Measurements from ENCODE around the gene EFTUD2. TPM values are rescaled to one million over a fixed set of nuclear protein-coding genes. Genes with fewer than 3 reads are reported as not detected.

Gene EFTUD2
- total and polyA plus RNA-seq, 2 of the 13 experiments (the other 11 are each of a cell fraction or from before 2014, with no cell fraction given): 111 to 137 TPM

GRCh38 chr17:44947461-44948314 lies 48.4 kb upstream of the EFTUD2 start, which contains the start of gene KIF18B (continued):
- 0 out of 2 replicates have a peak, but pooled peaks have one; percentile 74 for TF ChIP-seq ZBTB3 (CRISPR knock-in tag; IDR thresholded peaks at IDR 0.05; ENCODE audit: borderline replicate concordance, low read depth)
- TF ChIP-seq TBX2 (CRISPR knock-in tag; IDR thresholded peaks at IDR 0.05; ENCODE audit: borderline replicate concordance): peak; percentile 64; the same call in 1 of the 2 replicates
- TF ChIP-seq, protein P1, sequence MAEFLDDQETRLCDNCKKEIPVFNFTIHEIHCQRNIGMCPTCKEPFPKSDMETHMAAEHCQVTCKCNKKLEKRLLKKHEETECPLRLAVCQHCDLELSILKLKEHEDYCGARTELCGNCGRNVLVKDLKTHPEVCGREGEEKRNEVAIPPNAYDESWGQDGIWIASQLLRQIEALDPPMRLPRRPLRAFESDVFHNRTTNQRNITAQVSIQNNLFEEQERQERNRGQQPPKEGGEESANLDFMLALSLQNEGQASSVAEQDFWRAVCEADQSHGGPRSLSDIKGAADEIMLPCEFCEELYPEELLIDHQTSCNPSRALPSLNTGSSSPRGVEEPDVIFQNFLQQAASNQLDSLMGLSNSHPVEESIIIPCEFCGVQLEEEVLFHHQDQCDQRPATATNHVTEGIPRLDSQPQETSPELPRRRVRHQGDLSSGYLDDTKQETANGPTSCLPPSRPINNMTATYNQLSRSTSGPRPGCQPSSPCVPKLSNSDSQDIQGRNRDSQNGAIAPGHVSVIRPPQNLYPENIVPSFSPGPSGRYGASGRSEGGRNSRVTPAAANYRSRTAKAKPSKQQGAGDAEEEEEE (CRISPR knock-in tag; IDR thresholded peaks at IDR 0.05; ENCODE audit: borderline replicate concordance): no peak
- peak; percentile 76 for TF ChIP-seq FOXJ3 (CRISPR knock-in tag; IDR thresholded peaks at IDR 0.05; ENCODE audit: borderline replicate concordance)
- peak; percentile 96 for TF ChIP-seq KMT2A (CRISPR knock-in tag; IDR thresholded peaks at IDR 0.05)
- TF ChIP-seq FOXK1 (CRISPR knock-in tag; IDR thresholded peaks at IDR 0.05; ENCODE audit: borderline replicate concordance, low read depth): peak; percentile 85; the same call in 1 of the 2 replicates
- peak; percentile 61 for TF ChIP-seq HOMEZ (CRISPR knock-in tag; IDR thresholded peaks at IDR 0.05; ENCODE audit: low read depth)
- TF ChIP-seq CHD4 (IDR thresholded peaks at IDR 0.05; ENCODE audit: borderline replicate concordance, low read length): no peak
- TF ChIP-seq ZNF703 (CRISPR knock-in tag; IDR thresholded peaks at IDR 0.05; ENCODE audit: borderline replicate concordance): no peak
- TF ChIP-seq PLSCR1 (CRISPR knock-in tag; IDR thresholded peaks at IDR 0.05; ENCODE audit: borderline replicate concordance): no peak
- no peak; the same call in 1 of the 2 replicates for TF ChIP-seq ZNF878 (CRISPR knock-in tag; IDR thresholded peaks at IDR 0.05)
- TF ChIP-seq TBX3 (IDR thresholded peaks at IDR 0.05; ENCODE audit: borderline replicate concordance): no peak
- TF ChIP-seq ZNF329 (CRISPR knock-in tag; IDR thresholded peaks at IDR 0.05; ENCODE audit: low read depth): no peak
- TF ChIP-seq MEIS2 (CRISPR knock-in tag; IDR thresholded peaks at IDR 0.05): peak; percentile 50; the same call in 1 of the 2 replicates
- TF ChIP-seq ZNF382 (CRISPR knock-in tag; IDR thresholded peaks at IDR 0.05; ENCODE audit: borderline replicate concordance): no peak
- TF ChIP-seq, protein P2, sequence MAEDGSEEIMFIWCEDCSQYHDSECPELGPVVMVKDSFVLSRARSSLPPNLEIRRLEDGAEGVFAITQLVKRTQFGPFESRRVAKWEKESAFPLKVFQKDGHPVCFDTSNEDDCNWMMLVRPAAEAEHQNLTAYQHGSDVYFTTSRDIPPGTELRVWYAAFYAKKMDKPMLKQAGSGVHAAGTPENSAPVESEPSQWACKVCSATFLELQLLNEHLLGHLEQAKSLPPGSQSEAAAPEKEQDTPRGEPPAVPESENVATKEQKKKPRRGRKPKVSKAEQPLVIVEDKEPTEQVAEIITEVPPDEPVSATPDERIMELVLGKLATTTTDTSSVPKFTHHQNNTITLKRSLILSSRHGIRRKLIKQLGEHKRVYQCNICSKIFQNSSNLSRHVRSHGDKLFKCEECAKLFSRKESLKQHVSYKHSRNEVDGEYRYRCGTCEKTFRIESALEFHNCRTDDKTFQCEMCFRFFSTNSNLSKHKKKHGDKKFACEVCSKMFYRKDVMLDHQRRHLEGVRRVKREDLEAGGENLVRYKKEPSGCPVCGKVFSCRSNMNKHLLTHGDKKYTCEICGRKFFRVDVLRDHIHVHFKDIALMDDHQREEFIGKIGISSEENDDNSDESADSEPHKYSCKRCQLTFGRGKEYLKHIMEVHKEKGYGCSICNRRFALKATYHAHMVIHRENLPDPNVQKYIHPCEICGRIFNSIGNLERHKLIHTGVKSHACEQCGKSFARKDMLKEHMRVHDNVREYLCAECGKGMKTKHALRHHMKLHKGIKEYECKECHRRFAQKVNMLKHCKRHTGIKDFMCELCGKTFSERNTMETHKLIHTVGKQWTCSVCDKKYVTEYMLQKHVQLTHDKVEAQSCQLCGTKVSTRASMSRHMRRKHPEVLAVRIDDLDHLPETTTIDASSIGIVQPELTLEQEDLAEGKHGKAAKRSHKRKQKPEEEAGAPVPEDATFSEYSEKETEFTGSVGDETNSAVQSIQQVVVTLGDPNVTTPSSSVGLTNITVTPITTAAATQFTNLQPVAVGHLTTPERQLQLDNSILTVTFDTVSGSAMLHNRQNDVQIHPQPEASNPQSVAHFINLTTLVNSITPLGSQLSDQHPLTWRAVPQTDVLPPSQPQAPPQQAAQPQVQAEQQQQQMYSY (CRISPR knock-in tag; IDR thresholded peaks at IDR 0.05): no peak
- peak; percentile 97 for TF ChIP-seq FOXM1 (CRISPR knock-in tag; IDR thresholded peaks at IDR 0.05)
- TF ChIP-seq CBFB (CRISPR knock-in tag; IDR thresholded peaks at IDR 0.05): no peak; the same call in 1 of the 2 replicates
- TF ChIP-seq KAT8 (CRISPR knock-in tag; IDR thresholded peaks at IDR 0.05): peak; percentile 97
- TF ChIP-seq ZNF792 (CRISPR knock-in tag; IDR thresholded peaks at IDR 0.05): peak; percentile 53; the same call in 1 of the 2 replicates
- TF ChIP-seq ZFY (CRISPR knock-in tag; IDR thresholded peaks at IDR 0.05): peak; percentile 92
- no peak for TF ChIP-seq SUZ12 (IDR thresholded peaks at IDR 0.05; ENCODE audit: low read depth, low read length)
